ENCODE results near the gene FCHO1. TPM values are rescaled to one million over a fixed set of nuclear protein-coding genes. Genes with fewer than 3 reads are reported as not detected.

FCHO1 gene
- total and polyA plus RNA-seq, 4 donors: 0.69 to 2.8 (median 1.7) TPM

- Histone ChIP-seq H3K9me3 (ENCODE audit: control insufficient read depth in 4 of 4, low read length in 3 of 4) (no peaks in the 10 kb centered on the region), H3K36me3 (ENCODE audit: control insufficient read depth in 4 of 4, insufficient read depth in 3 of 4, low read depth in 1 of 4, low read length in 3 of 4) (no peaks in the 10 kb centered on the region), H3K4me3 (ENCODE audit: low read depth in 1 of 3, low read length in 3 of 3) (peak overlapping the region in 2 of 3 donors; percentile 19 to 49), H3K4me1 (ENCODE audit: control insufficient read depth in 4 of 4, insufficient read depth in 4 of 4, low read length in 3 of 4) (peaks cover 0 to 5% (median under 1%) of the 10 kb centered on the region in 4 donors), H3K27ac (ENCODE audit: low read depth in 1 of 2, low read length in 2 of 2) (no peak overlapping the region), H3K9ac (ENCODE audit: low read depth in 1 of 2, low read length in 2 of 2) (no peak overlapping the region), H3K27me3 (ENCODE audit: control insufficient read depth in 4 of 4, insufficient read depth in 4 of 4, low read length in 3 of 4) (no peaks in the 10 kb centered on the region)
- no peak for TF ChIP-seq EGR1 (IDR thresholded peaks at IDR 0.05; ENCODE audit: low read depth in 2 of 2)
- peak; percentile 42 for TF ChIP-seq SP1 (IDR thresholded peaks at IDR 0.05)
- DNase-seq (ENCODE audit: low spot score): peak; percentile 86
- WGBS: 11% methylated on average over 75 of the region's 75 CpGs
Observed at GRCh38 chr19:17747205-17748098, 3.8 kb upstream of the FCHO1 start.

- 77% methylated on average over 6 of the region's 6 CpGs for WGBS
- no peaks in the 10 kb centered on the region for H3K36me3 ChIP-seq (ENCODE audit: control insufficient read depth in 4 of 4, insufficient read depth in 3 of 4, low read depth in 1 of 4, low read length in 3 of 4)
Observed at GRCh38 chr19:17748884-17749638, 2.2 kb upstream of the FCHO1 start.

GRCh38 chr19:17749912-17750317 is 1.4 kb upstream of the FCHO1 start:
- H3K36me3 ChIP-seq (ENCODE audit: control insufficient read depth in 4 of 4, insufficient read depth in 3 of 4, low read depth in 1 of 4, low read length in 3 of 4): no peaks in the 10 kb centered on the region
- no peaks in the 10 kb centered on the region for H3K9me3 ChIP-seq (ENCODE audit: control insufficient read depth in 4 of 4, low read length in 3 of 4)
- WGBS: 26% methylated on average over 8 of the region's 8 CpGs
- H3K4me1 ChIP-seq (ENCODE audit: control insufficient read depth in 4 of 4, insufficient read depth in 4 of 4, low read length in 3 of 4): peaks cover 0 to 5% (median under 1%) of the 10 kb centered on the region in 4 donors
- TF ChIP-seq NR2F2 (IDR thresholded peaks at IDR 0.05): peak; percentile 52
- no peak for TF ChIP-seq ZBTB33 (IDR thresholded peaks at IDR 0.05)
- TF ChIP-seq REST (IDR thresholded peaks at IDR 0.05): no peak
- H3K4me3 ChIP-seq (ENCODE audit: low read depth in 1 of 3, low read length in 3 of 3): no peak overlapping the region
- no peaks in the 10 kb centered on the region for H3K27me3 ChIP-seq (ENCODE audit: control insufficient read depth in 4 of 4, insufficient read depth in 4 of 4, low read length in 3 of 4)
- no peak overlapping the region for H3K27ac ChIP-seq (ENCODE audit: low read depth in 1 of 2, low read length in 2 of 2)
- no peak overlapping the region for H3K9ac ChIP-seq (ENCODE audit: low read depth in 1 of 2, low read length in 2 of 2)
- no peak for DNase-seq (ENCODE audit: low spot score)

More at GRCh38 chr19:17748884-17749638, 2.2 kb upstream of the FCHO1 start:
- Histone ChIP-seq H3K27ac (ENCODE audit: low read depth in 1 of 2, low read length in 2 of 2) (no peak overlapping the region), H3K27me3 (ENCODE audit: control insufficient read depth in 4 of 4, insufficient read depth in 4 of 4, low read length in 3 of 4) (no peaks in the 10 kb centered on the region), H3K9ac (ENCODE audit: low read depth in 1 of 2, low read length in 2 of 2) (no peak overlapping the region), H3K4me1 (ENCODE audit: control insufficient read depth in 4 of 4, insufficient read depth in 4 of 4, low read length in 3 of 4) (peaks cover 0 to 5% (median under 1%) of the 10 kb centered on the region in 4 donors), H3K9me3 (ENCODE audit: control insufficient read depth in 4 of 4, low read length in 3 of 4) (no peaks in the 10 kb centered on the region), H3K4me3 (ENCODE audit: low read depth in 1 of 3, low read length in 3 of 3) (no peak overlapping the region)
- DNase-seq (ENCODE audit: low spot score): no peak
- TF ChIP-seq SP1 (IDR thresholded peaks at IDR 0.05) (no peak), ATF3 (IDR thresholded peaks at IDR 0.05) (no peak), RAD21 (IDR thresholded peaks at IDR 0.05) (no peak), GABPA (IDR thresholded peaks at IDR 0.05 in 1 of 2, conservative IDR thresholded peaks at IDR 0.05 in 1 of 2) (no peak), CTCF (IDR thresholded peaks at IDR 0.05; ENCODE audit: low read depth, low read length, missing input control) (no peak), HNF4G (IDR thresholded peaks at IDR 0.05) (no peak), HNF4A (conservative IDR thresholded peaks at IDR 0.05) (no peak), EGR1 (IDR thresholded peaks at IDR 0.05; ENCODE audit: low read depth in 2 of 2) (no peak), NR2F2 (IDR thresholded peaks at IDR 0.05) (no peak), YY1 (IDR thresholded peaks at IDR 0.05) (no peak), JUND (IDR thresholded peaks at IDR 0.05) (no peak), FOXA1 (IDR thresholded peaks at IDR 0.05) (no peak)
